Mesenchymal stem cell (in vitro differentiated cells and primary cell): ENCODE results near the gene RPUSD3. TPM values are rescaled to one million over a fixed set of nuclear protein-coding genes. Genes with fewer than 3 reads are reported as not detected.
A peak's percentile ranks its signal among the peaks of the same experiment; 100 is the strongest.

Source experiments
- DNase-seq: peaks from one replicate; pipeline ENCODE4 v3.0.0-alpha.2; 2013
- H2AFZ ChIP-seq: one replicate; pipeline ENCODE4 v1.6.1; 2013; ENCODE audit warnings: low read depth, mild to moderate bottlenecking, control low read depth, inconsistent platforms, low read length, moderate library complexity
- H2AK5ac ChIP-seq: 2 replicates; pipeline ENCODE4 v1.6.1; 2013; ENCODE audit warnings: low read length, moderate library complexity, mild to moderate bottlenecking, inconsistent platforms; ENCODE audit not compliant: severe bottlenecking
- H2BK120ac ChIP-seq: one replicate; pipeline ENCODE4 v1.6.1; 2013; ENCODE audit warnings: low read depth, mild to moderate bottlenecking, inconsistent platforms, low read length, moderate library complexity
- H2BK12ac ChIP-seq, 2 experiments: one replicate each; pipeline ENCODE4 v1.6.1; 2013; ENCODE audit warnings: inconsistent platforms in 2 of 2, low read length in 2 of 2, mild to moderate bottlenecking in 2 of 2, moderate library complexity in 2 of 2, control low read depth in 1 of 2
- H2BK15ac ChIP-seq: one replicate; pipeline ENCODE4 v1.6.1; 2013; ENCODE audit warnings: mild to moderate bottlenecking, low read depth, inconsistent platforms; ENCODE audit not compliant: poor library complexity, severe bottlenecking
- H2BK5ac ChIP-seq: 2 replicates; pipeline ENCODE4 v1.6.1; 2013; ENCODE audit warnings: low read depth, mild to moderate bottlenecking, low read length, control low read depth, inconsistent platforms; ENCODE audit not compliant: poor library complexity, severe bottlenecking
- H3K14ac ChIP-seq, 2 experiments: one replicate each; pipeline ENCODE4 v1.6.1; 2013; ENCODE audit warnings: inconsistent platforms in 2 of 2, low read length in 2 of 2, control low read depth in 1 of 2, mild to moderate bottlenecking in 1 of 2, moderate library complexity in 1 of 2
- H3K18ac ChIP-seq, 2 experiments: one replicate each; pipeline ENCODE4 v1.6.1; 2013; ENCODE audit warnings: inconsistent platforms in 2 of 2, low read length in 2 of 2, control low read depth in 1 of 2, low read depth in 1 of 2, mild to moderate bottlenecking in 1 of 2
- H3K23ac ChIP-seq, 2 experiments: one replicate each; pipeline ENCODE4 v1.6.1; 2013; ENCODE audit warnings: inconsistent platforms in 2 of 2, low read length in 2 of 2, mild to moderate bottlenecking in 2 of 2, moderate library complexity in 2 of 2, control low read depth in 1 of 2
- H3K27ac ChIP-seq: 2 replicates; pipeline ENCODE4 v1.5.1; 2013; ENCODE audit warnings: mild to moderate bottlenecking, moderate library complexity, low read length, control low read depth, inconsistent platforms; ENCODE audit not compliant: poor library complexity, severe bottlenecking
- H3K27me3 ChIP-seq, 2 experiments: 2 replicates each; pipeline versions ENCODE4 v1.6.1 to v1.7.0; 2013; ENCODE audit warnings: low read length in 2 of 2, mild to moderate bottlenecking in 2 of 2, moderate library complexity in 2 of 2, control low read depth in 1 of 2, inconsistent platforms in 1 of 2; ENCODE audit not compliant: control insufficient read depth in 1 of 2, insufficient read depth in 1 of 2
- H3K36me3 ChIP-seq, 2 experiments: 2 replicates each; pipeline versions ENCODE4 v1.6.1 to v1.7.0; 2013; ENCODE audit warnings: low read length in 2 of 2, control low read depth in 1 of 2, inconsistent platforms in 1 of 2, low read depth in 1 of 2, mild to moderate bottlenecking in 1 of 2; ENCODE audit not compliant: insufficient read depth in 2 of 2, control insufficient read depth in 1 of 2
- H3K4ac ChIP-seq, 2 experiments: one replicate each; pipeline ENCODE4 v1.6.1; 2013; ENCODE audit warnings: inconsistent platforms in 2 of 2, low read length in 2 of 2, mild to moderate bottlenecking in 2 of 2, moderate library complexity in 2 of 2, control low read depth in 1 of 2, low read depth in 1 of 2
- H3K4me1 ChIP-seq: 2 replicates; pipeline ENCODE4 v1.6.1; 2013; ENCODE audit warnings: low read depth, low read length, control low read depth; ENCODE audit not compliant: control insufficient read depth, insufficient read depth
- H3K4me2 ChIP-seq: 2 replicates; pipeline ENCODE4 v1.6.1; 2013; ENCODE audit warnings: low read length, mild to moderate bottlenecking, inconsistent platforms; ENCODE audit not compliant: poor library complexity, severe bottlenecking
- H3K4me3 ChIP-seq, 2 experiments: 2 replicates each; pipeline versions ENCODE4 v1.5.1 to v1.7.0; 2013; ENCODE audit warnings: low read length in 2 of 2, mild to moderate bottlenecking in 2 of 2, control low read depth in 1 of 2, low read depth in 1 of 2; ENCODE audit not compliant: insufficient read depth in 1 of 2
- H3K79me1 ChIP-seq: replicated peaks from 2 replicates; pipeline ENCODE4 v1.6.1; 2013; ENCODE audit warnings: mild to moderate bottlenecking, control low read depth, low read length, inconsistent platforms; ENCODE audit not compliant: poor library complexity, severe bottlenecking
- H3K9ac ChIP-seq: 2 replicates; pipeline ENCODE4 v1.7.0; 2013; ENCODE audit warnings: mild to moderate bottlenecking, low read length, moderate library complexity
- H3K9me3 ChIP-seq: 2 replicates; pipeline ENCODE4 v1.7.0; 2013; ENCODE audit warnings: mild to moderate bottlenecking, low read length; ENCODE audit not compliant: control insufficient read depth
- H4K8ac ChIP-seq: one replicate; pipeline ENCODE4 v1.6.1; 2013; ENCODE audit warnings: inconsistent platforms, mild to moderate bottlenecking, low read length, moderate library complexity
- H4K91ac ChIP-seq: one replicate; pipeline ENCODE4 v1.6.1; 2013; ENCODE audit warnings: mild to moderate bottlenecking, low read length, inconsistent platforms
- whole genome bisulfite sequencing: methylation state at CpG from one replicate; pipeline ENCODE4 v1.1.7; 2013; ENCODE audit warnings: mixed read lengths; 5-methylcytosine and 5-hydroxymethylcytosine counted together
- polyA plus RNA-seq, 2 experiments: library from polyadenylated mRNA; stranded (reverse); fragments of 200-250 nt; gene quantifications; one replicate each; pipeline ENCODE4 v1.2.3, GENCODE V29; 2013

Gene RPUSD3, protein sequence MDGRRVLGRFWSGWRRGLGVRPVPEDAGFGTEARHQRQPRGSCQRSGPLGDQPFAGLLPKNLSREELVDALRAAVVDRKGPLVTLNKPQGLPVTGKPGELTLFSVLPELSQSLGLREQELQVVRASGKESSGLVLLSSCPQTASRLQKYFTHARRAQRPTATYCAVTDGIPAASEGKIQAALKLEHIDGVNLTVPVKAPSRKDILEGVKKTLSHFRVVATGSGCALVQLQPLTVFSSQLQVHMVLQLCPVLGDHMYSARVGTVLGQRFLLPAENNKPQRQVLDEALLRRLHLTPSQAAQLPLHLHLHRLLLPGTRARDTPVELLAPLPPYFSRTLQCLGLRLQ
- polyA plus RNA-seq (2013, experiment 1 of 2), result 38.5 TPM
- 35.7 TPM for polyA plus RNA-seq (2013, experiment 2 of 2)

GRCh38 chr3:9843715-9844438, at the start of gene RPUSD3:
Gene RPUSD3, minus strand, starts transcription at chr3:9844008. Its CDS starts 18 bp downstream, at chr3:9843990.
- Histone ChIP-seq H4K8ac (peak within 1 kb of the TSS; percentile 81), H3K4me2 (peak within 1 kb of the TSS; percentile 88), H3K14ac (peak within 1 kb of the TSS in 1 of 2 experiments; percentile 96), H3K27ac (peak within 1 kb of the TSS; percentile 65), H3K18ac (peak within 1 kb of the TSS; percentile 70 to 80), H3K4ac (peak within 1 kb of the TSS; percentile 82 to 85), H2BK12ac (peak within 1 kb of the TSS in 1 of 2 experiments; percentile 70), H3K36me3 (peaks cover 25 to 34% of the 10 kb centered on the region in 2 experiments), H3K27me3 (no peaks in the 10 kb centered on the region), H3K9me3 (no peaks in the 10 kb centered on the region), H3K9ac (peak within 1 kb of the TSS; percentile 95), H3K4me3 (peak within 1 kb of the TSS; percentile 73 to 99), H2BK5ac (no peak within 1 kb of the TSS), H2BK120ac (no peak within 1 kb of the TSS), H3K79me1 (peaks cover 15% of the 10 kb centered on the region), H2BK15ac (no peak within 1 kb of the TSS), H3K4me1 (peaks cover 7% of the 10 kb centered on the region), H3K23ac (peak within 1 kb of the TSS in 1 of 2 experiments; percentile 85), H2AK5ac (peak within 1 kb of the TSS; percentile 79), H2AFZ (peak within 1 kb of the TSS; percentile 85), H4K91ac (peak within 1 kb of the TSS; percentile 57)
- WGBS, result 3% methylated on average over 42 of the region's 42 CpGs
- peak; percentile 92 for DNase-seq

- Histone ChIP-seq H3K4ac (peak overlapping the region; percentile 96), H3K23ac (no peak overlapping the region), H4K8ac (peak overlapping the region; percentile 99), H2BK120ac (peak overlapping the region; percentile 93), H3K36me3 (peaks cover 7 to 25% of the 10 kb centered on the region in 2 experiments), H2BK15ac (no peak overlapping the region), H3K9me3 (no peaks in the 10 kb centered on the region), H3K27me3 (no peaks in the 10 kb centered on the region), H3K14ac (peak overlapping the region; percentile 88 to 99), H3K27ac (peak overlapping the region; percentile 18), H2AK5ac (no peak overlapping the region), H3K79me1 (peaks cover 10% of the 10 kb centered on the region), H2BK12ac (peak overlapping the region in 1 of 2 experiments; percentile 47), H4K91ac (peak overlapping the region; percentile 99), H3K4me1 (peaks cover 2% of the 10 kb centered on the region), H3K4me2 (peak overlapping the region; percentile 81), H2AFZ (peak overlapping the region; percentile 43), H3K9ac (peak overlapping the region; percentile 99), H3K4me3 (peak overlapping the region; percentile 91 to 95), H3K18ac (peak overlapping the region; percentile 97 to 100), H2BK5ac (peak overlapping the region; percentile 86)
- WGBS, result 0% methylated on average over 4 of the region's 12 CpGs
- no peak for DNase-seq
These were observed 47.3 kb upstream of the RPUSD3 start for GRCh38 chr3:9891072-9891622.

DNA sequence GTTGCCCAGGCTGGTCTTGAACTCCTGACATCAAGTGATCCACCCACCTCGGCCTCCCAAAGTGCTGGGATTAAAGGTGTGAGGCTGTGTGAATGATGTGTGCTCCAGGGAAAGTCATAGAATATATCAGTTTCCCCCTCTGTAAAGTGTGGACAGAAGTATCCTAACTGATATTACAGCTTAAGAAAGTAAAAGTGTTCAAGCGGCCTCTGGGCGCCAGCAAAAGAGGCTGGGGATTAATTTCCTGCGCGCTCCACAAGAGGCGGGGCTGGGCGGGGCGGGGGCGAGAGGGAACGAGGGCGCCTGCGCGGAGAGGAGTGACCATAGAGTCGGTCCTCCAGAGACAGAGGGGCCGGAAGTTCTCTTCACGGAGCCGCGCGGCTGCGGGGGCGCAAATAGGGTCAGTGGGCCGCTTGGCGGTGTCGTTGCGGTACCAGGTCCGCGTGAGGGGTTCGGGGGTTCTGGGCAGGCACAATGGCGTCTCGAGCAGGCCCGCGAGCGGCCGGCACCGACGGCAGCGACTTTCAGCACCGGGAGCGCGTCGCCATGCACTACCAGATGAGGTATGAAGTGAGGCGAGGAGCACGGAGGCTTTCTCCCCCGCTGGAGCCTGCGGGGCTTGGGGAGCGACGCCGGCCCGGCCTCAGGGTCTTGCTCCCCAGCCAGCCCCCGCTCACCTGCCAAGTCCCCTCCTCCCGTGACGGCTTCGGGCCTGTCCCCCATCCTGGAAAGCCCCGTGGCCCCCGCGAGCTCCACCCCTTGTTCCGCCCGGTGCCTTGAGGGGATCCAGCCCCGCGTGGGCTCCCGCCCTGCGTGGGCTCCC, 46.7 kb upstream of the RPUSD3 start, which contains the start of gene JAGN1:
Gene JAGN1, plus strand, starts transcription at position 362 of the 823 bp plus-strand sequence. Its CDS starts 113 bp downstream, at position 475.
- peaks cover 2% of the 10 kb centered on the region for H3K4me1 ChIP-seq
- H2BK12ac ChIP-seq, result peak within 1 kb of the TSS; percentile 47 to 62
- peak within 1 kb of the TSS; percentile 88 to 99 for H3K14ac ChIP-seq
- 2% methylated on average over 49 of the region's 62 CpGs for WGBS
- DNase-seq, result peak; percentile 91
- peak within 1 kb of the TSS; percentile 97 to 100 for H3K18ac ChIP-seq
- H3K79me1 ChIP-seq, result peaks cover 10% of the 10 kb centered on the region
- no peaks in the 10 kb centered on the region for H3K27me3 ChIP-seq
- peak within 1 kb of the TSS; percentile 99 for H3K9ac ChIP-seq
- H3K9me3 ChIP-seq, result no peaks in the 10 kb centered on the region
- H2AFZ ChIP-seq, result peak within 1 kb of the TSS; percentile 43
- peak within 1 kb of the TSS; percentile 79 for H2BK15ac ChIP-seq
- H4K8ac ChIP-seq, result peak within 1 kb of the TSS; percentile 99
- H3K4ac ChIP-seq, result peak within 1 kb of the TSS; percentile 96
- peak within 1 kb of the TSS; percentile 86 for H2BK5ac ChIP-seq
- peaks cover 7 to 25% of the 10 kb centered on the region in 2 experiments for H3K36me3 ChIP-seq
- H3K23ac ChIP-seq, result peak within 1 kb of the TSS; percentile 70 to 75
- peak within 1 kb of the TSS; percentile 81 for H3K4me2 ChIP-seq
- H2AK5ac ChIP-seq, result no peak within 1 kb of the TSS
- H3K27ac ChIP-seq, result peak within 1 kb of the TSS; percentile 38
- H4K91ac ChIP-seq, result peak within 1 kb of the TSS; percentile 99
- H3K4me3 ChIP-seq, result peak within 1 kb of the TSS; percentile 91 to 95
- H2BK120ac ChIP-seq, result peak within 1 kb of the TSS; percentile 93
